ENCODE results near the gene EVI5.

GRCh38 chr1:92511541-92511940 lies 273.4 kb downstream of the EVI5 start:
- TF ChIP-seq CTCF (IDR thresholded peaks at IDR 0.05; ENCODE audit: borderline replicate concordance, extremely low read depth, low read length, poor library complexity, severe bottlenecking) (no peak), EZH2 (IDR thresholded peaks at IDR 0.05; ENCODE audit: borderline replicate concordance, low read depth, low read length, severe bottlenecking) (no peak)

Measured in DND-41 (cell line).